Measurements from ENCODE around the gene TDRD3.

DNA sequence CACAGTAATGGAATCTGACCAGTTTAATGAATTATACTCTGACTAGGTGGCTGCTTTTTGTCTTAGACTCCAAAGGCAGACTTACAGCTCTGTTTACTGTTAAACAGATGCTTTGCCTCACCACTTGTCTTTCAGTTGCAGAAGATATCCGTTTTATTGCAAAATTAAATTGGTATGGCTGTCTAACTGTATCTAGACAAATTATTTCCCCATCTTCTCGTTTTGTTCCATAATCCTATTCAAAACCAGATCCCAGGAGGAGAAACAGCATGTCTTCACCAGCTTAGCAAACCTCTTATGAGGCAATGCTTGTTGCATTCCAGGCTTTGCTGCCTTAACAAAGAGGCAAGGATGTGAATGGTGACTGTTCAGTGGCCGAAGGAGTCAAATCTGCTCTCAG, 215.6 kb downstream of the TDRD3 start:
- TF ChIP-seq CTCF (IDR thresholded peaks at IDR 0.05; ENCODE audit: borderline replicate concordance, extremely low read depth, low read length, poor library complexity, severe bottlenecking) (no peak), EZH2 (IDR thresholded peaks at IDR 0.05; ENCODE audit: borderline replicate concordance, low read depth, low read length, severe bottlenecking) (no peak)

All from DND-41 (cell line).